BLaER1 treated with 17β-estradiol and CSF1 and Interleukin-3, amounts not matched to agents 10 nM and 100 nM (cell line): Measurements from ENCODE around the gene ITGB8.

Experiments
- H3K27ac ChIP-seq, 11 experiments: shearing (Covaris generic); formaldehyde crosslinking; 2 replicates each; pipeline ENCODE4 v1.8.1; 2022
- H3K27me3 ChIP-seq, 11 experiments: shearing (Covaris generic); formaldehyde crosslinking; 2 replicates each; pipeline ENCODE4 v1.8.1; 2022
- H3K36me3 ChIP-seq, 11 experiments: shearing (Covaris generic); formaldehyde crosslinking; 2 replicates each; pipeline ENCODE4 v1.8.1; 2022
- H3K4me1 ChIP-seq, 10 experiments: shearing (Covaris generic); formaldehyde crosslinking; 2 replicates each; pipeline ENCODE4 v1.8.1; 2022
- H3K4me2 ChIP-seq, 11 experiments: shearing (Covaris generic); formaldehyde crosslinking; 2 replicates each; pipeline ENCODE4 v1.8.1; 2022
- H3K4me3 ChIP-seq, 10 experiments: shearing (Covaris generic); formaldehyde crosslinking; 2 replicates each; pipeline ENCODE4 v1.8.1; 2022
- H3K9ac ChIP-seq, 11 experiments: shearing (Covaris generic); formaldehyde crosslinking; 2 replicates each; pipeline ENCODE4 v1.8.1; 2022
- H3K9me3 ChIP-seq, 11 experiments: shearing (Covaris generic); formaldehyde crosslinking; replicated peaks in 1 of 11; 2 replicates each; pipeline ENCODE4 v1.8.1; 2022
- H4K20me1 ChIP-seq, 11 experiments: shearing (Covaris generic); formaldehyde crosslinking; 2 replicates each; pipeline ENCODE4 v1.8.1; 2022
- Cebpa-rat ChIP-seq, 11 experiments: shearing (Covaris generic); IDR thresholded peaks; 2 replicates each; pipeline ENCODE4 v1.8.1; 2022

Gene ITGB8

DNA sequence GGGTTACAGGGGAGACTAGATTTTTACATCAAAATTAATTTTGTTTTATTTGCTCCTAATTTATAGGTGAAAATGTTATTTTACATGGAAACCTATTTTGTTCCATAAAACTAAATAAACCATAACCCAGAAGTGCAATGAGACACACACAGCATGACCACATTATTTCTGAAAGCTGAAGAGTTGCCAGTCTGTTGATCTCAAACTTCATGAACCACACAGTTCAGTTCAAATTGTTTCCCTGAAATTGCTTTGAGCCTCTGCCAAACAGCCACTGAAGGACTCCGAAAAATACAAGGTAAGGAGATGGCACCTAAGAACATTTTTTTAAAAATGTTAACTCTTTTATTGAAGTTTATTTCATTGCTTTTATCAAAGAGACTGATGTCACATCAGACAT lies 25.0 kb upstream of the ITGB8 start:
- no peaks in the 10 kb centered on the region for H3K36me3 ChIP-seq
- H3K9me3 ChIP-seq: no peaks in the 10 kb centered on the region
- peaks cover 0 to 58% (median 3%) of the 10 kb centered on the region in 10 experiments; a peak in 10 of 20 replicates for H3K4me1 ChIP-seq
- no peak overlapping the region; a peak in 1 of 22 replicates for H3K27ac ChIP-seq
- TF ChIP-seq Cebpa-rat (IDR thresholded peaks at IDR 0.05): no peak
- H3K9ac ChIP-seq: no peak overlapping the region
- H3K4me2 ChIP-seq: no peak overlapping the region
- no peaks in the 10 kb centered on the region for H4K20me1 ChIP-seq
- H3K27me3 ChIP-seq: no peaks in the 10 kb centered on the region
- no peak overlapping the region for H3K4me3 ChIP-seq

DNA sequence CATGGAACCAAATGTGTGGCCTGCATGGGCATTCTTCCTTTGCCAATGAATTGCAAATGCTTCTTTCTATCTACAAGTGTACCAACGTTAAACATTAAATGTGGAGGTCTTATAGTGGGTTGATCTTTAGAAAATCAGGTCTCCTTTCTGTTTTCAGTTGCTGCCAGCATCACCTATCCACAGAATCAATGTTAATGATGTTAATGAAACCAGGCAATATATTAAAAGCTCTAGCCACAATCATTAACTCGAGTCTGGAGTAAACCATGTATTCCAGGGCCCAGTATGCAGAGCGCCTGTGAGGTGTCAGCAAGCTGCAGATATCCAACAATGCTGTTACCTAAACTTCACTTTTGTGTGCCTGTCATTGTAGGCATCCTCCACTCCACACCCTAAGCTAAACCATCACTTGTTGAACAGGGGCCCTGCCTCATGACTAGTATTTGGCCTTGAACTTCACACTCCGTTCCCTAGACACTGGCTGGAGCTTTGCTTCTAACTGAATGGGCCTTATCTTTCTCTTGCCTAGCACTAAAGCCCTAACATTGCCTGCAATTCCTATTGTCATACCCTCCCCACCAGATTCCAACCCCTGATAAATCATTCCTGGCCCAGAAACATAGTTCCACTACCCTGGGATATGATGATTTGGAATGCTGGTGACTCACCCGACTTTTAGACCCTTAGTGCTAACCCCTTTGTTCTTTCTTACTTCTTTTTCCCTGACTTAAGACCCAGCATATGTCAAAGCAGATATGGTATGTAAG lies 24.3 kb upstream of the ITGB8 start:
- no peak overlapping the region for H3K9ac ChIP-seq
- H3K27ac ChIP-seq: peak overlapping the region in 2 of 11 experiments; percentile 3 to 20; a peak in 1 of 22 replicates
- no peaks in the 10 kb centered on the region for H3K27me3 ChIP-seq

GRCh38 chr7:20307119-20307518 lies 23.6 kb upstream of the ITGB8 start:
- H3K27ac ChIP-seq: peak overlapping the region in 1 of 11 experiments; percentile 3; a peak in 1 of 22 replicates
- no peaks in the 10 kb centered on the region for H3K36me3 ChIP-seq
- H3K4me3 ChIP-seq: no peak overlapping the region
- TF ChIP-seq Cebpa-rat (IDR thresholded peaks at IDR 0.05): no peak
- no peak overlapping the region for H3K9ac ChIP-seq
- peaks cover 0 to 57% (median 0%) of the 10 kb centered on the region in 10 experiments; a peak in 6 of 20 replicates for H3K4me1 ChIP-seq
- H3K27me3 ChIP-seq: no peaks in the 10 kb centered on the region
- no peaks in the 10 kb centered on the region for H4K20me1 ChIP-seq
- H3K4me2 ChIP-seq: no peak overlapping the region
- H3K9me3 ChIP-seq: no peaks in the 10 kb centered on the region

More for the DNA sequence above, 24.3 kb upstream of the ITGB8 start:
- Histone ChIP-seq H3K36me3 (no peaks in the 10 kb centered on the region), H3K4me2 (no peak overlapping the region), H3K4me3 (no peak overlapping the region), H3K9me3 (no peaks in the 10 kb centered on the region), H3K4me1 (peaks cover 0 to 58% (median under 1%) of the 10 kb centered on the region in 10 experiments; a peak in 10 of 20 replicates), H4K20me1 (no peaks in the 10 kb centered on the region)
- no peak for TF ChIP-seq Cebpa-rat (IDR thresholded peaks at IDR 0.05)

DNA sequence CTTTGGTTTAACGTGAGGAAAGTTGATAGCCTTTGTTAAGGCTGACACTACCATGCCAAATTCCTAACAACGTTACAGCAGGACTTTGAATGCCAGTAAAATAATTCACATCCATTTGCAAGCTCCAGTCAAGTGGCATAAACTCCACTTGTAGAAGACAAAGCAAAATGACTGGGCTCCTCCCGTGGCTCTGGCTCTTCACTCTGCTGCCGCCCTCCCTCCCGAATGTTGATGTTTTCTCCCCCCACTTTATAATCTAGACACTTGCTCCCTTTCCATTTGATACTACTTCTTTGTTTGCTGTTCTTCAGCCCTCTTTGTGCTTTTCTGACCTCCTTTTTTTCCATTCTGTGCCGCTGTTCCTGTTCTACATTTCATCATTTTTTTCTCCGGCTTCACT lies 22.8 kb upstream of the ITGB8 start:
- Histone ChIP-seq H3K9ac (no peak overlapping the region), H3K4me2 (no peak overlapping the region), H3K36me3 (no peaks in the 10 kb centered on the region), H3K4me3 (no peak overlapping the region), H3K27ac (no peak overlapping the region), H3K9me3 (no peaks in the 10 kb centered on the region), H3K27me3 (no peaks in the 10 kb centered on the region), H3K4me1 (peaks cover 0 to 57% (median 0%) of the 10 kb centered on the region in 10 experiments; a peak in 6 of 20 replicates), H4K20me1 (no peaks in the 10 kb centered on the region)
- no peak for TF ChIP-seq Cebpa-rat (IDR thresholded peaks at IDR 0.05)

GRCh38 chr7:20310301-20310700 lies 20.4 kb upstream of the ITGB8 start:
- Histone ChIP-seq H3K9ac (no peak overlapping the region), H3K4me1 (peaks cover 0 to 54% (median 2%) of the 10 kb centered on the region in 10 experiments; a peak in 9 of 20 replicates), H3K4me2 (peak overlapping the region in 2 of 11 experiments; percentile 44 to 50; a peak in 4 of 22 replicates), H3K9me3 (no peaks in the 10 kb centered on the region), H3K27ac (peak overlapping the region in 3 of 11 experiments; percentile 37 to 71 (median 57); a peak in 5 of 22 replicates), H4K20me1 (no peaks in the 10 kb centered on the region), H3K36me3 (no peaks in the 10 kb centered on the region), H3K27me3 (no peaks in the 10 kb centered on the region), H3K4me3 (no peak overlapping the region)
- TF ChIP-seq Cebpa-rat (IDR thresholded peaks at IDR 0.05): no peak

DNA sequence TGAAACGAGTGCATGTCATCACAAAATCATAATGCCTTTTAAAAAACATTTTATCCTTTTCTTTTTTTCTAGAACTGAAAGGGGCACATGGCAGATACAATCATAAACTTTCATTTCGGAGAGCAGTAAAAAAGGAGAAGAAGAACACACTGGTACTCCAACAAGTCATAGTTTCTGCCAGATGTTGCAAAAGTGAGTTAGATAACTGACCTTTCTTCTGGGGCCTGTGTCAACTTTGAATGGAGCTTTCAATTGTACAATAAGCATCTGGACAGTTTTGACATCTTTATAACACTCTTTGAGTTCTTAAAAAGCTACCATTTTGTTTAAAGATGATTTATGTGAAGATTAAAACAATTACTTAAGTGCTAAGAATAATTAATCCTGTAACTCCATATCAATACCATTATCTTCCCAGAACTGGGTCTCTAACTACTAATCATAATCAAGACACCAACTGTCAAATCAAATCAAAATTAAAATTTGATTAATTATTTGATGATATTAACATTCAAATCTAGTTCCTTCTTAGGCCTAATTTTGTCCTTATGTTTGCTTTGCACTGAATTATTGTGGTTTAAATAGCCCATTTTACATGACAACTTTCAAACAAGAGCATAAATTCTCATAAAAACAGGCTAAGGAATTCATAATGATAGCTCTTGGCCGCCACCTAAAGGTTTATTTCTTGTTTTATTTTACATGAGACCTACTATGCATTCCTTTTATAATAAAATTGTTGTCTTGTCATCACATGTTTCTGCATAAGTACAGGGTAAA lies 19.5 kb upstream of the ITGB8 start:
- H3K27ac ChIP-seq: peak overlapping the region in 4 of 11 experiments; percentile 0 to 71 (median 47); a peak in 6 of 22 replicates
- no peak for TF ChIP-seq Cebpa-rat (IDR thresholded peaks at IDR 0.05)
- peak overlapping the region in 3 of 11 experiments; percentile 8 to 50 (median 44); a peak in 4 of 22 replicates for H3K4me2 ChIP-seq

GRCh38 chr7:20311743-20312042 lies 19.0 kb upstream of the ITGB8 start:
- TF ChIP-seq Cebpa-rat (IDR thresholded peaks at IDR 0.05): no peak

More for the DNA sequence above, 19.5 kb upstream of the ITGB8 start:
- Histone ChIP-seq H3K27me3 (no peaks in the 10 kb centered on the region), H3K4me3 (no peak overlapping the region), H3K36me3 (no peaks in the 10 kb centered on the region), H4K20me1 (no peaks in the 10 kb centered on the region), H3K9me3 (no peaks in the 10 kb centered on the region), H3K9ac (peak overlapping the region in 2 of 11 experiments; percentile 35 to 46; a peak in 2 of 22 replicates), H3K4me1 (peaks cover 0 to 46% (median 2%) of the 10 kb centered on the region in 10 experiments; a peak in 9 of 20 replicates)

DNA sequence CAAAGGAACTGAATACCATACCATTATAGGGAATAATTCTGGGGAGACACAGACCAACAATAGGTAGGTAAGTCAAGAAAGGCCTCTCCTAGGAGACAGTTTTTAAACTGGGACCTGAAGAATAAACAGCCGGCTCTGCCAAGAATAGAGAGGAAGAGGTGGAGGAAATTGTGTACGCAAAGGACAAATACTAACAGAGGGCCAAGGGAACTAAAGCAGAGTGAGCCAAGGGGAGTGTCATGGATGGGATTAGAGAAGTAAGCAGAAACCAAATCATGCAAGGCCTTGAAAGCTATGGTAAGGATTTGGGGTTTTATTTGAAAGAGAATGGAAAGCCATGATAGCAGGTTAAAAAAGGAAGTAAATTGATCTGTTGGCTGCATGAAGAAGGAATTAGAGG lies 18.1 kb upstream of the ITGB8 start:
- Histone ChIP-seq H3K36me3 (no peaks in the 10 kb centered on the region), H3K4me1 (peaks cover 0 to 46% (median 2%) of the 10 kb centered on the region in 10 experiments; a peak in 9 of 20 replicates), H3K9ac (no peak overlapping the region), H3K4me2 (peak overlapping the region in 2 of 11 experiments; percentile 25 to 43; a peak in 4 of 22 replicates), H3K4me3 (no peak overlapping the region), H3K9me3 (no peaks in the 10 kb centered on the region), H3K27ac (peak overlapping the region in 1 of 11 experiments; percentile 9; a peak in 1 of 22 replicates), H3K27me3 (no peaks in the 10 kb centered on the region), H4K20me1 (no peaks in the 10 kb centered on the region)
- TF ChIP-seq Cebpa-rat (IDR thresholded peaks at IDR 0.05): no peak

More at GRCh38 chr7:20311743-20312042, 19.0 kb upstream of the ITGB8 start:
- no peaks in the 10 kb centered on the region for H3K36me3 ChIP-seq
- no peak overlapping the region for H3K9ac ChIP-seq
- no peak overlapping the region for H3K27ac ChIP-seq
- no peaks in the 10 kb centered on the region for H3K9me3 ChIP-seq
- H3K27me3 ChIP-seq: no peaks in the 10 kb centered on the region
- no peaks in the 10 kb centered on the region for H4K20me1 ChIP-seq
- H3K4me3 ChIP-seq: no peak overlapping the region
- no peak overlapping the region for H3K4me2 ChIP-seq
- peaks cover 0 to 41% (median 2%) of the 10 kb centered on the region in 10 experiments; a peak in 9 of 20 replicates for H3K4me1 ChIP-seq

DNA sequence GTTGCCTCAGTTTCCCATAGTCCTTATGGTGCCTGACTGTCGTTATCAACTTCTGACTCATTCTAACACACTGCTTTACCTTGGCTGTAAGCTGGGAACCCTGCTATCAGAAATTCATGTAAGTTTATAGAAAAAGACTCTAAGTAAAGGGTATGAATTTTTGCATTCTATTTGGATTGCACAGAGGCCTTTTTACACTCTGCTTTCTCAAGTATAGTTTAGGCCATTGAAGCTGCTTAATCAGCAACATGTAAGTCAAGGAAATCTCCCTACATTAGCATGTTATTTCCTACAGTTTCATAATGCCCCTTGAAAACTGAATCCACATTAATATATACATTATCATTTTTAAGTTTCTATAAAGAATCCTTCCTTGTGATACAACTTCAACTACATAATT lies 17.1 kb upstream of the ITGB8 start:
- Histone ChIP-seq H3K9me3 (no peaks in the 10 kb centered on the region), H3K36me3 (no peaks in the 10 kb centered on the region), H4K20me1 (no peaks in the 10 kb centered on the region), H3K4me2 (0 out of 22 replicates have a peak overlapping the region, but pooled peaks of 2 of the 11 experiments have one; percentile 9 to 43), H3K4me1 (peaks cover 0 to 49% (median 2%) of the 10 kb centered on the region in 10 experiments; a peak in 9 of 20 replicates), H3K4me3 (no peak overlapping the region), H3K27me3 (no peaks in the 10 kb centered on the region), H3K9ac (0 out of 22 replicates have a peak overlapping the region, but pooled peaks of 1 of the 11 experiments have one; percentile 35), H3K27ac (no peak overlapping the region)
- no peak for TF ChIP-seq Cebpa-rat (IDR thresholded peaks at IDR 0.05)
